Nucleus accumbens (tissue), 56 donors: ENCODE results near the gene LINGO1.

Experiments used
- DNase-seq, 56 donors: peaks; one replicate each; lab custom pipeline; 2025; lab: John Stamatoyannopoulos, UW

The LINGO1 gene

DNA sequence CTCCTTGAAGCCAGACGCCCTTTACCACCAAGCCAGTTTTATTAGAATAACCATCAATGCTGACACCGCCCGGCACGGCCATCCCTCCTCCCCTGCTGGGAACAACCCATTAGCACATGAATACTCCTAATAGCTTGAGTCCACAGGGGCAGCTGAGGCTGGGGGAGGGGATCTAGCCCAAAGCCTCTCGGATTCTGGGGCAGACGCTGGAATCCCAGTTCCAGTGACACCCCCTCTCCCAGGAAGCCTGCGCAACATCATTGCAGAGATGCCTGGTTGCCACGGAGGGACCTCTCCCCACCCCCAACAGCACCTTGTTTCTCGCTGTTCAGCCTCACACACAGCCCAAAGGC, 1.2 kb upstream of the LINGO1 start:
- DNase-seq, result no peak

DNA sequence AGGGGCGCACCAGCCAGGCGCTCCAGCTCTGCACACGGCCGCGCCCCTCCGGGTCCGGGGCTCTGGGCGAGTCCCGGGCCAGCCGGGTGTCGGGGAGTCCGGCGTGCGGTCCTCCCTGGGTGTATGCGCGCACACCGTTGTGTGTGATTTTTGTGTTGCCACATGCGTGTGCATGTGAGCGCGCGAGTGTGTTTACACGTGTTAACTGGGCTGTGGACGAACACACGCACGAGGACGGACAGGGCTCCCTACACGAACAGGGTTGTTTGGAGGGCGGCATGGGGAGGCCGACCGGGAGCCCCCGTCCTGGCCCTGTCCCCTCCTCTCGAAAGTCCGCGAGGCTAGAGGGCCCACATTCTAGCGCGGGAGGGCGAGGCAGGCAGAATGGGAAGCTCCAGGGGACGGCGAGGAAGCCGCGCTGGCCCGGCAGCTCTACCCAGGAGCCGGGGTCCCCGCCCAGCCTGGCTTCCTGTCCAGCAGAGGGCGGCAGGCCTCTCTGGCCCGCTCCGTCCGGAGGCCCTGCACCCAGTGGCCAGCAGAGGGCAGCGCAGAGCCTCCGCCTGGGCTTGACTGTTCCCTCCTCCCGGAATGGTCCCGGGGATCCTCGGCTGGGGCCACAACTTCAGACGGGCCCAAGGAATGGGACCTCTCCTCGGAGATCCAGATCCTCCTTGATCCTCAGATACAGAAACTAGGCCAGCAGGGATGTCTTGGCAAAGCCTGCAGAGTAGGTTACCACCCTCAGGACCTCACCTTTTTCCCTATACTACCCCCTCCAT, 611 bp upstream of the LINGO1 start:
- DNase-seq, result peak; percentile 11 to 93 (median 80)

DNA sequence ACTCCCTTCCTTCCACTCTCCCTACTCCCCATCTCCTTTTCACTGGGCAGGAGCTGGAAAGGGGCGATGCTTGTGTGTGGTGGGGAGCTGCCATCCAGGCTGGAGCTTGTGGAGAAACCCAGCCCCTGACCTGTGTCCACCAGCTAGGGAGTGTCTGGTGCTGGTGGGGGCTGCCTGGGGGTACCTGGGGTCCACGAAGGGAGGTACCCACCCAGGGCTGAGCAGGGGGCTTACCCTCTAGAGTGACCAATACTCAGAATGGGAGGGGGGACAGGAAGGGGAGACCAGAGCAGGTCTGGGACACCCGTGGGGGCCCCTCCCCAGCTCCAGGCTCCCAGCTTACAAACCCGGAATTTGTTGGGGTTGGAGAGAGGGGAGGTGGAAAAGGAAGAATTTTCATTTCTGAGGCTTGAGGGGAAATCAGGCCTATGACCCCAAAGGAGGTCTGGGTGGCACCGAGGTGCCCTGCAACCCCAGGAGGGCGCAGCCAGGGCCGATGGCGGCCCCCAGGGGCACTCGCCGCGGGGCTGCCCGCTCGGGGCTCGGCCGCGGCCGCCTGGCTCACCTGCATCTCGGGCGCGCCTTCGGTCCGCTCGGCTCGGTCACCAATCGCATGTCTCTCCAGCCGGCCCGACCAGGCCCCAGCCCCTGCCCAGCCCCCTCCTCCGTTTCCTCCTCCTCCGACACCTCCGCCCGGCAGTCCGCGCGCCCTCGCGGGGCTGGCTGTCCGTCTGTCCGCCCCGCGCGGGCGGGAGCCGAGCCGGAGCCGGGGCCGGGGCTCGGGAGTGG, 773 bp downstream of the LINGO1 start:
- peak in 5 of 56 donors; percentile 15 to 48 (median 19) for DNase-seq

DNA sequence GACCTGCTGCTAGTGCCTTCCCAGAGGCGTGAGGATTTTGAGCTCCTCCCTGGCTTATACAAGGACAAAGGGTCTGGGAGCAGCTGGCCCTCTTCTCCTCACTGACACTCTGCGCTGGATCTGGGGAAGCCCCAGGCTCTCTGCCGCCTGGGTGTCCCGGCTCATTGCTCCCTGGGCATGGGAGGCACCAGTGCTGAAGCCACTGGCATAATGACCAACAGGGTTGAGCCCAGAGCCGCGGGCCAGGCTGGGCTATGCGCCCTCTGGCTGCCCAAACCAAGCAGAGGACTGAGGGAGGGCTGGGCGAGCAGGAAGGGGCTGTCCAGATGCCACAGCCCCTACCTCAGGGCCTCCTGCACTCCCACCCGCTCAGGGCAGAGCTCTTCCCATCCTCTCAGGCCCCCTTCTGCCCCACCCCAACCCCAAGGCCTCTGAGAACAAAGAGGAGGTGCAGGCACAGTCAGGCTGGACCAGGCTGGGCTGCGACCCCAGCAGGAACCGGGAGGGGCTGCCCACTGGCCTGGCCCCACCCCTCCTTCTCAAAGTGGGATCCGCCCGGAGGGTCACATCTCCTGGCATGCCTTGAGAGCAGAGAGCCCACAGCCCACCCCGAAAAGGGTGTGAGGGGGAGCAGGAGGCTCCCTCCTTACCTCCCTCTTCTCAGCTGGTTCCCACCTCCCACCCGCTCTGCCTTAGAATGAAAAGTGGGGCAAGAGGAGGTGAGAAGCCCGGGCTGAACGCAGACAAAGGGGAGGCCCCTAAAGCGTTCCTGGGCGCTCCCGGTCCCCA, 1.6 kb downstream of the LINGO1 start:
- DNase-seq, result peak in 51 of 56 donors; percentile 4 to 83 (median 61)

DNA sequence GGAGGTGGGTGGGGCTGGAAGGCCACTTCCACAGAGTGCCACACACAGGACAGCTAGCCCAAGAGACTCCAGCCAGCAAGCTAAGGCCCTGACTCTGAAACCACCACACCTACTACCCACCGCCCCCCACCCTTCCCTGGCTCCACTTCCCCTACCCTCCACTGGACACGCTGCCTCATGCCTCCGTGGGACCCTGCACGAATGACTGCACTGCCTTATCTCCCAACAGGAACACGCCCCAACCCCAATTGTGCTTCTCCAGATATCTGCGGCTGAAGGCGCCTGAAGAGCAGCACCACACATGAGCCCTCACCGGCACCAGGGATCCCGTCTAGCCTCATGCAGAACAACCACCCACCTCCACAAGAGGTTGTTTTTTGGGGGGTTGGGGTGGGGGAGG, 2.7 kb downstream of the LINGO1 start:
- DNase-seq, result no peak

DNA sequence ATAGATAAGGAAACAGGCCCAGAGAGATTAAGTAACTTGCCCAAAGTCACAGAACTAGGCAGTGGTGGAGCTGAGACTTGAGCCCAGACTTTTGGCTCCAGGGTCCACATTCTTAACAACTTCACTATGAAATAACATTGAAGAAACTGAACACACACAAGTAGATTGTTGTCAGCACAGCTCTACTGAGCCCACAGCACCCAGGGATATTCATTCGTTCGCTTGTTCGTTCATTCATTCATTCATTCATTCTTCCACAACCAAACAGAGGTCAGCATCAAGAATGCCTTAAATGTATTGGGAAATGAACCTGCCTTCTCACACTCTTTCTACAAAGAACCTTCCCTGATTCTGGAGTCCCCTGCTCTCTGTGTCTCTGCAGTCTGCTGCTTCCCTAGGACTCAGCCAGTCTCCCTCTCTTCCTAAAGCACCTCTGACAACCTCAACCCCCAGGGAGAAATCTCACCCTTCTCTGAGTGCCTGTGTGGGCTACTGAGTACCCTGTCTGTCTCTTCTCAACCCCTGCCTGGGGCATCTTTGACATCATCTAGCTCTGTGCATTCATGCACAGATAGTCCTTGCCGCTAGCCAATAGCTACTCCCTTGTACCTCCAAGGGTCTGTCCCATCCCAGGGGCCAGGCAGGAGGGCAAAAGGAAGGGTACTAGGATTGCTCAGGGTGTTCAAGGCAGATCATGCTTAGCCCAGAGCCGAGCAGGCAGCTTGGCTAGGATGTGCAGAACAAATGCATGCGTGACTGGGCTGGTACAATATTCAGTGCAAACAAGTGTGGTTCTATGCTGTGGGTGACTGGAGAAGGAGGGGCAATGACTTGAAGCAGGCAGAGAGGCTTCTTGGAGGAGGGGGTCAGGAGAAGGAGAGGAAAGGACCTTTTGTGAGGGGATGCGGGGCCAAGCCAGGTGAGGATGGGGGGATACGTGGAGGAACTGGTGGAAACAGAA, 3.4 kb downstream of the LINGO1 start:
- peak in 6 of 56 donors; percentile 11 to 32 (median 20) for DNase-seq

DNA sequence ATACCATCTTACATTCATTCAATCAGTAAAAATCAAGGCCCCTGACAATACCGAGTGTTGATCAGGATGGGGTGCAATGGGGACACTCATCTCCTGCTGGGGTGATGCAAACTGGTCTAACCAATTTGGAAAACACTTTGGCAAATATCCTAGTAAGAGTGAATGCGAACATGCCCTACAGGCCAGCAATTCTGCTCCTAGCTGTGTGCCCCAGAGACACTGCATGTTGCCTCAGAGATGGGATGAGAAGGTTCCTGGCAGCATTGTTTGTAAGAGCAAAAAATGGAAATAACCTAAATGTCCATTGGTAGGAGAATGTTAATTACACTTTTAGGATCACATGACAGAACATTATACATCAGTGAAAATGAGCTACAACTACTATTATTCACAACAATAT, 4.7 kb downstream of the LINGO1 start:
- DNase-seq, result no peak

DNA sequence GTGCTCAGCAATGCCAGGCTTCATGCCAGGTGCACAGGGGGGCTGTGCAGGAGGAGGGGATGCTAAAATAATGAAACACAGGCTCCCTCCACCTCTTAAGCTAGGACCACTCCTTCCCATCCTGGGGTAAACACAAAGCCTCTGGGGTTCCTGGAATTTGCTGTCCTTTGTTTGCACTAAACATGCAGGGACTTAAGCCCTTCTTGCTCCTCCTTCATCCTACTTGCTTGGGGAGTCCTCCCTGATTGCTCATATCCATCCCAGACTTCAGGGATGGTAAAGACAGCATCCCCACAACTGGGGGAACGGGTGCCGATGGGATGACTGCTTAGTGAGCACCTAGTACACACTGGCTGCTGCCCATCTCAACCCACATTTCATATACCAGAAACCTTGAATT, 5.1 kb downstream of the LINGO1 start:
- DNase-seq, result no peak

DNA sequence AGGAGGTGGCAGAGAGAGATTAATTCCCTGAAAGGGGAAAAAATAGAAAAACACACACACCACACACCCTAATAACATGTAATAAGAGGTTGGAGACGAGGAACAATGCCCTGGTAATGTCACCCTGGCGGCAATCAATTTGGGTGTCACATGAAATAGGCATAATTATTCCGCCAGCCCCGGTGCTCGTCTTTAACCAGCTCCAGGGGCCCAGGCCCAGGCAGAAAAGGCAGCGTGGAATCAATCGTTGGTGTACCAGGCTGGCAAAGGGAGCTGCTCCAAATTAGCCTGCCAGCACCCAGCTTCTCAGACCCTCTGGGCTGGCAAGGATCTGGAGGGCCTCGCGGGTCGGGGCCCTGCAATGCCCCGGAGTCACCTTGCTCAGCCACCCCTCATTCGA, 5.6 kb downstream of the LINGO1 start:
- DNase-seq, result peak in 7 of 56 donors; percentile 13 to 54 (median 21)

DNA sequence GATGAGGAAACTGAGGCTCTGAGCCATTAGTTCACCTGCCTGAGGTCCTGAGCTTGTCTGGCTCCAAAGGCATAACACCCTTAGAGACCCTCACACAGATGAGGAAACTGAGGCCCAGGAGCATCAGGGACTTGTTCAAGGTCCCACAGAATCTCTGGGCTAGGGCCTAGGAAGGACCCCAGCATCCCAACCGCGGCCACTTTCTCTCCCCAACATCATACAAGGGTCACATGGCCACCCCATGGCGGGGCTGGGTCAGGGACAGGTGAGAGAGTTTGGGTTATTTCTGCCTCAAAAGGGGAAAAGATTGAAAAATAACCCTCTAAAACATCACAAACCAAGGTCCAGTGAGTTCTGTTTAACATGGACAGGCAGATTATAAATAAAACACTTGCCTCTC, 6.7 kb downstream of the LINGO1 start:
- no peak for DNase-seq

DNA sequence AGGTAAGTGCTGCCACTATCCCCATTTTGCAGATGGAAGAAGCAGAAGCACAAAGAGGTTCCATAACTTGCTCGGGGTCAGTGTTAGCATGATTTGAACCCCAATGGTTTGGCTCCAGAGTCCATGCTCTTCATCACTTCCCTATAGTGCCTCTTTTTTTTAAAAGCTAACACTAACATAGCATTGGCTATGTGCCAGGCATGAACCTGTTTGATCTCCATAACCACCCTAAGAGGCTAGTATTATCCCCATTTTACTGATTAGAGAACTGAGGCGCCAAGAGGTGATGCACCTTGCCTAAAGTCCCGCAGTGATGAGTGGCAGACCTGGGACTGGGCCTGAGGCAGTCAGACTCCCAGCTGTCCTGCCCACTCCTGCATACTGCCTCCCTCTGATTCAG, 7.3 kb downstream of the LINGO1 start:
- no peak for DNase-seq

DNA sequence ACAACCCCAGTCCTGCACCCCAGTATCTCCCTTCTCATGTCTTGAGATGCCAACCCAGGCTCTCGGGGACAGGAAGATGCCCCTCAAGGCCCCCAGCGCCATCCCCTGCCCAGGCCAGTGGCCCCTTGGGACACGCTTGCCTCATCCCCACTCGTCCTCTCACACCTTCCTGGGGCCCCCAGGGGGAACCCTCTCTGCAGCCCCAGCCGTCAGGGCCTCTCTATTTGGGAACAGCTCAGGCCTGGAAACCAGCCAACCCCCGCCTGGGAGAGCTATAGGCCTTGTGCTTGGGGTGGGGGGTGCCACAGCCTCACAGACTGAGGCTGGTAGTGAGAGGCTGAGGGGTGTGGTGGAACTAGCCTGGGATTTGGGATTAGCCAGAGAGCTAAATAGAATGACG, 7.8 kb downstream of the LINGO1 start:
- no peak for DNase-seq

DNA sequence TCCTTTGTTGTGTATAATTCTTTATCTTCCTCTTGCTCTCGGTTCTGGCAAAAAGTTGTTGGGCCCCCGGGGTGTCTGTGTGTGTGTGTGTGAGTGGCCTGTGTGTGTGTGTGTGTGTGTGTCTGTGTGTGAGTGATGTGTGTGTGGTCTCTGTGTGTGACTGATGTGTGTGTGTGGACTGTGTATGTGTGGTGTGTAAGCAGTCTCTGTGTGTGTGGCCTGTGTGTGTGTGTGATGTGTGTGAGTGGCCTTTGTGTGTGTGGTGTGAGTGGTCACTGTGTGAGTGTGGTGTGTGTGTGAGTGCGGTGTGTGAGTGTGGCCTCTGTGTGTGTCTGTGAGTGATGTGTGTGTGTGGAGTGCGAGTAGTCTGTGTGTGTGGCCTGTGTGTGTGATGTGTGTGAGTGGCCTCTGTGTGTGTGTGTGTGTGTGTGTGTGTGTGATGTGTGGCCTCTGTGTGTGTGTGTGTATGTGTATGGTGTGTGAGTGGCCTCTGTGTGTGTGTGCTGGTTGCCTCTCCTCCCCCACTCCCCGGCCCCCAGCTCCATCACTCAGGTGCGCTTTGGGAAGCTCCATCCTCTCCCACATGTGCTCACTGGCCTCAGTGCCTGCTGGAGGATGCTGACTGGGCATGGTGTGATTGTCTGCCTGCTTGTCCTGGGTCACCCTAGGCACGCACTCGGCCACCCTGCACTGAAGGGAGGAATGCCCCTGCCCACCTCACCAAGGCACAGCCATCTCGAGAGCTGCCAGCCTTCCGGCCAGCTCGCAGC, 8.8 kb downstream of the LINGO1 start:
- no peak for DNase-seq

DNA sequence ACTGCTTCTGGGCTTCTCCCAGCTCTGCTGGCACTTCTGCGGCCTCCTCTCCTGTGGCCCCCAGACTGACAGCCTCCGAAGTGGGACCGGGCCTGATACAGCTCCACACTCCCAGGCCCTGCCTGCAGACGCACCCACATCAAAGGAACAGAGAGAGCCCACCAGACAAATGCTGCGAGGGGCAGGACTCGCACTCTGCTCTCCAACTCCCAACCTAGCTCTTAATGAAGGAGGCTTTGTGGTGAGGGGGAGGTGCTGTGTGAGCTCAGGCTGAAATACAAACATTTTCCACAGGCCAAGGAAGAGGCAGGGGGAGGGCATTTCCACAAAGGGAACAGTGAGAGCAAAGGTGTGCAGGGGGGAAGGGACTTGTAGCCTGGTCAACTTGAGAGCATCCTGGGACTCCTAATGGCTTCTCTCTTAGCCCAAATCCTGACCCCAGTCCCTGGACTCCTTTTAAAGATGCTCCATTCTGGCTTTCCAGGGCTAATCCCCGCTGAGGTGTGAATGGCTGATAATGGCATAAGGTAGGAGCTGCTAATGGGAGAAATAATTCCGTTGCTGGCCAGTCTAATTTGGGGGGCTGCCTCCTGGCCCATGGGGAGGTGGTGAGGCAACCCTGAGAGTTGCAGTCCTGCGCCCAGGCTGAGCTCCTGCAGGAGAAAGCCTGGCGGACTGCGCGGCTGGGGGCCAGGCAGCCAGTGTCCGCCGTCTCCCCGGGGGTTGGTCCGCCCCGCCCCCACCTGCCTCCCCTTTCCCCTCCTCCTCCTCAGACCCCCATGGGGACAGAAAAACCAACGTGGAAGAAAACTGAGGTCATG, 9.6 kb downstream of the LINGO1 start:
- DNase-seq, result no peak

DNA sequence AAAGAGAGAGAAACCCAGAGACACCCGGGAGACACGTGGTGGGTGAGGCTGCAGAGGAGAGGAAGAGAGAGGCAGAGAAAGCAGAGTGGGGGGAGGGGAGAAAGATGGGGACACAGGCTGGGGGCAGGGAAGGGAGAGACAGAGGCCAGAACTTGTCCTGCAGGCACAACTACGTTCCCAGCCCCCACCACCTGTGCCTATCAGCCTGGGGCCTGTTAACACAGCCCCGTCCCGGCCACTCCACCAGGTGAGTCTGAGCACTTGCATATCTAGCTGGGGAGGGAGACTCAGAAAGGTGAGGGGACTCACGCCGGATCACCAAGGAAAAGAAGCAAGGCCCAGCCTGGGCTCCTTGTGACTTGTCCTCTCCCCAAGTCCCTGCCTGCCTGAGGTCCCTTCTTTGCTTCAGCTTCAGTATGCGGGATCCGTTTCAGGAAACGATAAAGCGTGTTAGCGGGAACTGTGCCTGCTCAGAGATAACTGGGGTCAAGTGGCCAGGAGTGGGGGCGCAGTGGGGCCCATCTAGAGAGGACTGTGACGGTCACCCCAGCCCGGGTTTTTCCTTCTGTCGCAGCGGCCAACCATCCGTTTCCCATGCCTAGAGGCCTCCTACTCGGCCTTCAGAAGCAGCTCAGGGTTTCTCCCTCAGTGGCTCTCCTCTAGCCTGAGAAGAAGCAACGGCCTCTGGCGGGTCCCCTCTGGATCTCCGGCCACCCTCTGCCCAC, 10.3 kb downstream of the LINGO1 start:
- no peak for DNase-seq

DNA sequence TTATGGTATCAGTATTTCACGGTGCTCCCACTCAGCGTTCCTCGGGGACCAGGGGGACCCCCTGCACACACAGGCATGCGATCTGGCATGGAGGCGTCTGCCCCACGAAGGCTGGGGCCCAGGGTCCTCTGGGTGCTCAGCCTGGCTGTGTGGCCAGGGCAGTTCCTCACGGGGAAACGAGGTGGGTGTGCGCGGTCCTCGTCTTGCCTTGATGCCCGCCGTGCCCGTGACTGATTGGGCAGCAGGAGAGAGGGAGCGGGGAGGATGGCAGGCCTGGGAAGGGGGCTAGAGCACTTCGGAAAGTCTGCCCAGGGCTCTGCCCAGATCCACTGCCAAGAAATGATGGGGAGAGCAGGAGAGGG, 10.9 kb downstream of the LINGO1 start:
- no peak for DNase-seq

DNA sequence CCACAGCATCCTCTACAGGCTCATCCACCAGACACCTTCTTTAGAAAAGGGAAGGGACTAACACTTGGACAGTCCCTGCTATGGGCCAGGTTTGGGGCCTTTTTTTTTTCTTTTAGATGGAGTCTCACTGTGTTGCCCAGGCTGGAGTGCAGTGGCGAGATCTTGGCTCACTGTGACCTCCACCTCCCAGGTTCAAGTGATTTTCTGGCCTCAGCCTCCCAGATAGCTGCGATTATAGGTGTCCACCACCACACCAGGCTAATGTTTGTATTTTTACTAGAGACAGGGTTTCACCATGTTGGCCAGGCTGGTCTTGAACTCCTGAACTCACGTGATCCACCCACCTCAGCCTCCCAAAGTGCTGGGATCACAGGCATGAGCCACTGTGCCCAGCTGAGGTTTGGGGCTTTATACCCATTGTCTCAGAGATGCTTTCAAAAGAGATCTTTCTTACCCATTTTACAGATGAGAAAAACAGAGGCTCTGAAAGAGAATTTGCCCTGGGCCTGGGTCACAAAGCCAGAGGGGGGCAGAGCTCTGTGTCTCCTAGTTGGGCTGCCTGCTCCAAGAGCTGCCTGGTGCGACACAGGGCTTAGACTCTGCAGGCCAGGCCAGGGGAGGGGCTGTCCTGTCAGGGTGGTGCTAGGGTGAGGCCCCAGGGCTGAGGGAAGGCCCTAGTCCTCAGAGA, 11.6 kb downstream of the LINGO1 start:
- no peak for DNase-seq
